ENCODE data around the gene INTS15. TPM values are rescaled to one million over a fixed set of nuclear protein-coding genes. Genes with fewer than 3 reads are reported as not detected.

The INTS15 gene
- polyA plus RNA-seq, 1 donor (not counting 4 experiments of a cell fraction or from before 2014, with no cell fraction given), result 11.9 TPM

- no peak overlapping the region for H2AFZ ChIP-seq (ENCODE audit: control insufficient read depth, low read length)
- H3K4me3 ChIP-seq (ENCODE audit: control insufficient read depth in 2 of 3, extremely low read depth in 1 of 3, insufficient read depth in 2 of 3, low read depth in 1 of 3, low read length in 3 of 3), result no peak overlapping the region
- no peaks in the 10 kb centered on the region for H3K79me2 ChIP-seq (ENCODE audit: control insufficient read depth, insufficient read depth, low read length)
- no peak overlapping the region for H3K9ac ChIP-seq (ENCODE audit: control insufficient read depth, extremely low read depth, insufficient read depth, low read length)
- no peaks in the 10 kb centered on the region for H3K27me3 ChIP-seq (ENCODE audit: control insufficient read depth, extremely low read depth, insufficient read depth, low read length)
- DNase-seq (ENCODE audit: low read depth, low spot score), result no peak
- no peaks in the 10 kb centered on the region for H3K9me3 ChIP-seq (ENCODE audit: control insufficient read depth, low read depth, low read length)
- no peak overlapping the region for H3K4me2 ChIP-seq (ENCODE audit: control insufficient read depth, extremely low read depth, insufficient read depth, low read depth, low read length)
- H3K27ac ChIP-seq (ENCODE audit: control insufficient read depth, insufficient read depth, low read length), result no peak overlapping the region
- FAIRE-seq, result no peak
- no peaks in the 10 kb centered on the region for H3K4me1 ChIP-seq (ENCODE audit: control insufficient read depth, extremely low read depth, insufficient read depth, low read length)
- dilution Hi-C loops (cut with MboI; ENCODE audit: extremely low pct_ligation_motif_present, low sequenced_read_pairs), result no loop called here
- peaks cover 14 to 36% of the 10 kb centered on the region in 2 experiments for H3K36me3 ChIP-seq (ENCODE audit: control insufficient read depth in 2 of 2, extremely low read depth in 1 of 2, insufficient read depth in 2 of 2, low read length in 2 of 2)
- TF ChIP-seq EZH2 (IDR thresholded peaks at IDR 0.05; ENCODE audit: low read length) (no peak), CTCF (optimal IDR thresholded peaks at IDR 0.05 in 1 of 3, IDR thresholded peaks at IDR 0.05 in 1 of 3, conservative IDR thresholded peaks at IDR 0.05 in 1 of 3; ENCODE audit: extremely low read depth in 1 of 3, insufficient read depth in 2 of 3, low read length in 3 of 3) (no peak)
- no peaks in the 10 kb centered on the region for H3K9me1 ChIP-seq (ENCODE audit: control insufficient read depth, extremely low read depth, insufficient read depth, low read length)
- no peaks in the 10 kb centered on the region for H4K20me1 ChIP-seq (ENCODE audit: control insufficient read depth, extremely low read depth, insufficient read depth, low read length)
These were observed 10.3 kb downstream of the INTS15 start for GRCh38 chr7:6600093-6600492.

GRCh38 chr7:6604458-6604857, 14.6 kb downstream of the INTS15 start:
- DNase-seq (ENCODE audit: low read depth, low spot score) (no peak), FAIRE-seq (no peak)
- no peak overlapping the region for H3K9ac ChIP-seq (ENCODE audit: control insufficient read depth, extremely low read depth, insufficient read depth, low read length)

More at GRCh38 chr7:6604458-6604857, 14.6 kb downstream of the INTS15 start:
- no peak overlapping the region for H2AFZ ChIP-seq (ENCODE audit: control insufficient read depth, low read length)
- H4K20me1 ChIP-seq (ENCODE audit: control insufficient read depth, extremely low read depth, insufficient read depth, low read length), result no peaks in the 10 kb centered on the region
- TF ChIP-seq CTCF (optimal IDR thresholded peaks at IDR 0.05 in 1 of 3, IDR thresholded peaks at IDR 0.05 in 1 of 3, conservative IDR thresholded peaks at IDR 0.05 in 1 of 3; ENCODE audit: extremely low read depth in 1 of 3, insufficient read depth in 2 of 3, low read length in 3 of 3) (no peak), EZH2 (IDR thresholded peaks at IDR 0.05; ENCODE audit: low read length) (no peak)
- H3K27ac ChIP-seq (ENCODE audit: control insufficient read depth, insufficient read depth, low read length), result no peak overlapping the region
- H3K4me1 ChIP-seq (ENCODE audit: control insufficient read depth, extremely low read depth, insufficient read depth, low read length), result no peaks in the 10 kb centered on the region
- no peaks in the 10 kb centered on the region for H3K27me3 ChIP-seq (ENCODE audit: control insufficient read depth, extremely low read depth, insufficient read depth, low read length)
- no peak overlapping the region for H3K4me2 ChIP-seq (ENCODE audit: control insufficient read depth, extremely low read depth, insufficient read depth, low read depth, low read length)
- no peak overlapping the region for H3K4me3 ChIP-seq (ENCODE audit: control insufficient read depth in 2 of 3, extremely low read depth in 1 of 3, insufficient read depth in 2 of 3, low read depth in 1 of 3, low read length in 3 of 3)
- peaks cover 12 to 20% of the 10 kb centered on the region in 2 experiments for H3K36me3 ChIP-seq (ENCODE audit: control insufficient read depth in 2 of 2, extremely low read depth in 1 of 2, insufficient read depth in 2 of 2, low read length in 2 of 2)
- dilution Hi-C loops (cut with MboI; ENCODE audit: extremely low pct_ligation_motif_present, low sequenced_read_pairs), result no loop called here
- H3K9me1 ChIP-seq (ENCODE audit: control insufficient read depth, extremely low read depth, insufficient read depth, low read length), result no peaks in the 10 kb centered on the region
- H3K79me2 ChIP-seq (ENCODE audit: control insufficient read depth, insufficient read depth, low read length), result no peaks in the 10 kb centered on the region
- no peaks in the 10 kb centered on the region for H3K9me3 ChIP-seq (ENCODE audit: control insufficient read depth, low read depth, low read length)
